IPS-NIHi7 (cell line): ENCODE results near the gene MZT1.

Experiments
- DNase-seq: peaks from one replicate; pipeline ENCODE4 v3.0.0; 2012; ENCODE audit warnings: mixed read lengths; ENCODE audit errors: extremely low spot score

MZT1 gene

DNA sequence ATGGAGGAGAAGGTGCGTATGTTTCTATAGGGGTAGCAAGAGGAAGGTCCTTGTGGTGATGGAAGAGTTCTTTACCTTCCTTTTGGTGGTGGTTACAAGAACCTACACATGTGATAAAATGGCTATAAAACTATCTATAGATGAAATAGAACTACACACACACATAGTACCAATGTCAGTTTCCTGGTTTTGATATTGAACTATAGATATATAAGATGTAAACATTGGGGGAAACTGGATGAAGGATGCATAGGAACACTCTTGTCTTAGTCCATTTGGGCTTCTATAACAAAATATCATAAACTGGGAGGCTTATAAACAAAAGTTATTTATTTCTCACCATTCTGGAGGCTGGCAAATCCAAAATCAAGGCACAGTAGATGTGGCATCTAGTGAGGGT, 47.1 kb downstream of the MZT1 start:
- DNase-seq, result no peak

DNA sequence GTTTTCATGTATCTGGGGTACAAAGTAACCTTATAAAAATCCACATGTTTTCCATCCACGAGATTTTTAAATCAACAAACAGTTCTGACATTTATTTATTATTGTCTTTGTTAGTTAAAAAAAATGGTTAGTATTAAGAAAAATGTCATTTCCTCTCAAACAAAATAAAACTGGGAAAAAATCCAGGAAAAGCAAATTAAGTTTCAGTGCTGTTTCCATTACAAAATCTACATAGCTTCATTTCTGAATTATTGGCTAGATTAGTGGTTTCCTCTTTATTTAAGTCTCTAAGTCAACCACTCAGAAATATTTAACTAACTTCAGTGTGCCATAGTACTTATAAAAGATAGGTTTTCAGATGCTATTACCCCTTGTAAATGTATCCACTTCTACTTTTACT, 49.1 kb downstream of the MZT1 start:
- DNase-seq, result no peak

DNA sequence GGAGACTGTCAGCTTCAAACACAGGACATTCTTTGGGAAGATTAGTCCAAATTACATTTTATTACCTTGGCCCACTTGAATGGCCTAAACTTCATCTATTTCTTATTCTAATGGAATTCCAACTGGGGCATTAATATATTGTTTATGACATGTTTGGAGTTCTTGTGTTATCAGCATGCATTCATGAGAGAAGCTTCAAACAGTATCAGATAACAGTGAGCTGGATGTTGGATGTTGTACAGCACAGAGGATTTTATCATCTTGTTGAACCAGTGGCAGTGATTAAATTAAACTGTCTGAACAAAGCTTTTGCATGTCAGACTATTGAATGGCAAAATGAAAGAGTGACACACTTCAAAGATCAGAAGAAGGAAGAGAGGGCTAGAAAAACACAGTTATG, 50.0 kb downstream of the MZT1 start:
- no peak for DNase-seq

DNA sequence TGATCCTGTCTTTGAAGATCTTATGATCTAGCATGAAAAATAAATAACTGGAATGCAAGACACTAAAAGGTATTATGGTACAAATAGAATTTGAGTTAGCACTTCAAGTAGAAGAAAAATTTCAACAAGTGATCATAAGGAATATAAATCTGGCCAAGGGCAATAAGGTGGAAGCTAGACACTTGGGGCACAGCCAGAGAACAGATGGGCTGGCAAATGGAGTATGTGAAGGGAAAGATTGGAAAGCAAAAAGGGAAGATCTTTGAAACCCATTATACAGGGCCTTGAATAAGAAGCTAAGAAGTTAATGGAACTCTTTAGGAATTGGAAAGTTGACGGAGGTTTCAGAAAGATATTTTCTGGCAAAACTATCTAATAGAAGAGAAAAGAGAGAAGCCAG, 61.0 kb downstream of the MZT1 start:
- DNase-seq, result no peak

DNA sequence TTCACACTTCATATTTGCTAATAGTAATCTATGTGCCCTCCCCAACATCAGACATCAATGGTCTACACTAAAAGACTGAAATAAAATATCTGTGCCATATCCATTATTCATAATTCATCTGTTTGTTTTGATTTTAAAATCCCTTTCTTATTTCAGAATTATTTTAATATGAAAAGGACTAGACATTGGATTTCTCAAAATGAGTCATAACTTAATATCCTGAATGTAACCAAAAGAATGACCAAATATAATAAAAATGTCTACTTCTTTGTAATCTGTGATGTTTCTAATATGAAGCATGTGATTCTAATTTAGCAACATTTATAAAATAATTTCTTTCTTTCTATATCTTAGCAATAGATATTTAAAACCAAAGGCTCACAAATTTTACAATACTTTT, 64.9 kb downstream of the MZT1 start:
- no peak for DNase-seq
